Measurements from ENCODE around the gene SLC44A2. TPM values are rescaled to one million over a fixed set of nuclear protein-coding genes. Genes with fewer than 3 reads are reported as not detected.

SLC44A2 gene
- total RNA-seq, 1 experiment from 2014 or later: 239 TPM

DNA sequence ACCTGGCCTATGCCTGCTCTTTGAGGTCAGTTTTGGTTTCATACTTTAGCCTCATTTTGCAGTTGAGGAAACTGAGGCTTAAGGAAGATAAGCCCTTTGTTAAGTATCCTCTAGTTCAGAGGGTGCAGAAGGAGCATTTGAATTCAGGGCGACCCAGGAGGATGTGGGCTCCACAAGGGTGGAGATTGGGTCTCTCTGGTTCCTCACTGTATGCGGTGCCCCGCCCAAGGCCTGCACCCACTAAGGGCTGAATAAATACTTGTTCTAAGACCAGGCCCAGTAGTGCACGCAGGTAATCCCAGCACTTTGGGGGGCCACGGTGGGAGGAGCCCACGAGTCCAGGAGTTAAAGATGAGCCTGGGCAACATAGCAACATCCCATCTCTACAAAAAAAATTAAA is 768 bp upstream of the SLC44A2 start:
- H3K27me3 ChIP-seq (ENCODE audit: insufficient read depth, low read depth): no peaks in the 10 kb centered on the region
- no peaks in the 10 kb centered on the region for H4K20me1 ChIP-seq (ENCODE audit: insufficient read depth)
- ChIA-PET POLR2A (ENCODE audit: unreplicated experiment) (interaction anchor here (0.7 kb wide), 1 partner anchor 23 kb away, joined by 4 read pairs; no protein-coding TSS in a partner anchor), CTCF (no interaction called here)
- peaks cover 28% of the 10 kb centered on the region; the same call in 1 of the 2 replicates for H3F3A ChIP-seq (ENCODE audit: insufficient read depth, low read depth)
- H3K36me3 ChIP-seq (ENCODE audit: low read depth): peaks cover 13% of the 10 kb centered on the region
- TSS peak; percentile 39 for BruUV-seq (replicated peaks)
- peak overlapping the region; percentile 41 for H3K27ac ChIP-seq
- no peak for DNase-seq
- H3K4me2 ChIP-seq: peak overlapping the region; percentile 88
- H3K79me2 ChIP-seq (ENCODE audit: low read depth): peaks cover 39% of the 10 kb centered on the region
- no peaks in the 10 kb centered on the region for H3K9me2 ChIP-seq (ENCODE audit: insufficient read depth)
- TF ChIP-seq, protein P1, sequence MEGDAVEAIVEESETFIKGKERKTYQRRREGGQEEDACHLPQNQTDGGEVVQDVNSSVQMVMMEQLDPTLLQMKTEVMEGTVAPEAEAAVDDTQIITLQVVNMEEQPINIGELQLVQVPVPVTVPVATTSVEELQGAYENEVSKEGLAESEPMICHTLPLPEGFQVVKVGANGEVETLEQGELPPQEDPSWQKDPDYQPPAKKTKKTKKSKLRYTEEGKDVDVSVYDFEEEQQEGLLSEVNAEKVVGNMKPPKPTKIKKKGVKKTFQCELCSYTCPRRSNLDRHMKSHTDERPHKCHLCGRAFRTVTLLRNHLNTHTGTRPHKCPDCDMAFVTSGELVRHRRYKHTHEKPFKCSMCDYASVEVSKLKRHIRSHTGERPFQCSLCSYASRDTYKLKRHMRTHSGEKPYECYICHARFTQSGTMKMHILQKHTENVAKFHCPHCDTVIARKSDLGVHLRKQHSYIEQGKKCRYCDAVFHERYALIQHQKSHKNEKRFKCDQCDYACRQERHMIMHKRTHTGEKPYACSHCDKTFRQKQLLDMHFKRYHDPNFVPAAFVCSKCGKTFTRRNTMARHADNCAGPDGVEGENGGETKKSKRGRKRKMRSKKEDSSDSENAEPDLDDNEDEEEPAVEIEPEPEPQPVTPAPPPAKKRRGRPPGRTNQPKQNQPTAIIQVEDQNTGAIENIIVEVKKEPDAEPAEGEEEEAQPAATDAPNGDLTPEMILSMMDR (conservative IDR thresholded peaks at IDR 0.05): no peak
- TF ChIP-seq EZH2 (IDR thresholded peaks at IDR 0.05; ENCODE audit: low read depth): no peak
- no peak overlapping the region for H2AFZ ChIP-seq
- intact Hi-C loops (cut with micrococcal nuclease; ENCODE audit: unreplicated experiment): loop anchor here (2.0 kb wide), 2 partner anchors 22 to 38 kb away; partner anchors contain the start of gene AP1M2
- H3K4me3 ChIP-seq: peak overlapping the region; percentile 83; the same call in 1 of the 2 replicates
- H3K9me3 ChIP-seq (ENCODE audit: insufficient read depth, low read depth): no peaks in the 10 kb centered on the region
- H3K4me1 ChIP-seq (replicated peaks; ENCODE audit: insufficient read depth): peaks cover 73% of the 10 kb centered on the region

- peaks cover 61% of the 10 kb centered on the region for H3K4me1 ChIP-seq (replicated peaks; ENCODE audit: insufficient read depth)
- H3K79me2 ChIP-seq (ENCODE audit: low read depth): peaks cover 39% of the 10 kb centered on the region
- peak overlapping the region; percentile 83 for H3K4me3 ChIP-seq
- H2AFZ ChIP-seq: peak overlapping the region; percentile 72
- no peaks in the 10 kb centered on the region for H3K9me3 ChIP-seq (ENCODE audit: insufficient read depth, low read depth)
- no peaks in the 10 kb centered on the region for H4K20me1 ChIP-seq (ENCODE audit: insufficient read depth)
- CTCF ChIA-PET: no interaction called here
- H3F3A ChIP-seq (ENCODE audit: insufficient read depth, low read depth): peaks cover 17% of the 10 kb centered on the region; the same call in 1 of the 2 replicates
- peak overlapping the region; percentile 56 for H3K27ac ChIP-seq
- BruUV-seq (replicated peaks): TSS peak; percentile 62
- H3K9me2 ChIP-seq (ENCODE audit: insufficient read depth): no peaks in the 10 kb centered on the region
- intact Hi-C loops (cut with micrococcal nuclease; ENCODE audit: unreplicated experiment): loop anchor here (1.0 to 2.0 kb wide), 3 partner anchors 8 to 39 kb away; partner anchors contain the start of gene AP1M2
- no peaks in the 10 kb centered on the region for H3K27me3 ChIP-seq (ENCODE audit: insufficient read depth, low read depth)
- no peak for DNase-seq
- H3K36me3 ChIP-seq (ENCODE audit: low read depth): peaks cover 13% of the 10 kb centered on the region
- peak overlapping the region; percentile 88 for H3K4me2 ChIP-seq
- POLR2A ChIA-PET (ENCODE audit: unreplicated experiment): interaction anchor here (0.6 kb wide), 1 partner anchor 32 kb away, joined by 4 read pairs; no protein-coding TSS in a partner anchor
- TF ChIP-seq EZH2 (IDR thresholded peaks at IDR 0.05; ENCODE audit: low read depth): no peak
- TF ChIP-seq, protein P1 (conservative IDR thresholded peaks at IDR 0.05): no peak
Measured at GRCh38 chr19:10625762-10626138, 397 bp downstream of the SLC44A2 start.

GRCh38 chr19:10631874-10632273 is 6.5 kb downstream of the SLC44A2 start:
- ChIA-PET CTCF (no interaction called here), POLR2A (ENCODE audit: unreplicated experiment) (no interaction called here)
- Histone ChIP-seq H3K36me3 (ENCODE audit: low read depth) (peaks cover 13% of the 10 kb centered on the region), H3K9me2 (ENCODE audit: insufficient read depth) (no peaks in the 10 kb centered on the region), H3K4me1 (replicated peaks; ENCODE audit: insufficient read depth) (peaks cover 12% of the 10 kb centered on the region; the same call in 1 of the 2 replicates), H3K9me3 (ENCODE audit: insufficient read depth, low read depth) (no peaks in the 10 kb centered on the region), H4K20me1 (ENCODE audit: insufficient read depth) (no peaks in the 10 kb centered on the region), H3F3A (ENCODE audit: insufficient read depth, low read depth) (peaks cover 4% of the 10 kb centered on the region; the same call in 1 of the 2 replicates), H3K27ac (no peak overlapping the region), H3K79me2 (ENCODE audit: low read depth) (peaks cover 20% of the 10 kb centered on the region), H3K4me2 (no peak overlapping the region), H3K4me3 (no peak overlapping the region), H3K27me3 (ENCODE audit: insufficient read depth, low read depth) (no peaks in the 10 kb centered on the region), H2AFZ (no peak overlapping the region)
- TF ChIP-seq, protein P1 (conservative IDR thresholded peaks at IDR 0.05): no peak
- no peak for TF ChIP-seq EZH2 (IDR thresholded peaks at IDR 0.05; ENCODE audit: low read depth)
- DNase-seq: no peak
- intact Hi-C loops (cut with micrococcal nuclease; ENCODE audit: unreplicated experiment): no loop called here
- no TSS peak for BruUV-seq (replicated peaks)
